ENCODE measurements around the gene ENTPD3.

Gene ENTPD3

DNA sequence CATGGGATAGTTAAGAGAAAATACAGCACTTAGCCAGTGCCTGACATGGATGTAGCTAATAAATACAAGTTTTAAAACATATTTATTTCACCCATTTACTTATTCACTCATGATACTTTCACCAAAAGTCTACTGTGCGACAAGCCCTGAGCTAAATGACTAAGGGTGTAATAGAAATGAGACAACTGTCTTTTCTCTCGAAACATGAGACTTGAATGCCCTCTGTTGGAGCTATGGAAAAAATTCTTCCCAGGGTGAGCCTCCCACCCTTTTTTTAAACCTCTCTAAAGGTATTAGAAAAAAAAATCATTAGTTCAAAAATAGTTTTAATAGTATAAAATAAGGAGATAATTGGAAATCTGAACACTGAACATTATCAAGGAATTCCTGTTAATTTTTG is 45.8 kb downstream of the ENTPD3 start:
- ATAC-seq (ENCODE audit: low read depth): peak; percentile 35; the same call in 1 of the 3 replicates
- no peaks in the 10 kb centered on the region for H3K36me3 ChIP-seq (ENCODE audit: low read depth)
- H3K9me3 ChIP-seq (ENCODE audit: severe bottlenecking): no peaks in the 10 kb centered on the region
- no peaks in the 10 kb centered on the region for H3K27me3 ChIP-seq (ENCODE audit: insufficient read depth, poor library complexity, severe bottlenecking)
- H3K4me1 ChIP-seq (ENCODE audit: insufficient read depth, poor library complexity, severe bottlenecking): no peaks in the 10 kb centered on the region
- no peak overlapping the region for H3K27ac ChIP-seq (ENCODE audit: poor library complexity, severe bottlenecking)
- H3K4me3 ChIP-seq (ENCODE audit: severe bottlenecking): no peak overlapping the region
- TF ChIP-seq, protein P1, sequence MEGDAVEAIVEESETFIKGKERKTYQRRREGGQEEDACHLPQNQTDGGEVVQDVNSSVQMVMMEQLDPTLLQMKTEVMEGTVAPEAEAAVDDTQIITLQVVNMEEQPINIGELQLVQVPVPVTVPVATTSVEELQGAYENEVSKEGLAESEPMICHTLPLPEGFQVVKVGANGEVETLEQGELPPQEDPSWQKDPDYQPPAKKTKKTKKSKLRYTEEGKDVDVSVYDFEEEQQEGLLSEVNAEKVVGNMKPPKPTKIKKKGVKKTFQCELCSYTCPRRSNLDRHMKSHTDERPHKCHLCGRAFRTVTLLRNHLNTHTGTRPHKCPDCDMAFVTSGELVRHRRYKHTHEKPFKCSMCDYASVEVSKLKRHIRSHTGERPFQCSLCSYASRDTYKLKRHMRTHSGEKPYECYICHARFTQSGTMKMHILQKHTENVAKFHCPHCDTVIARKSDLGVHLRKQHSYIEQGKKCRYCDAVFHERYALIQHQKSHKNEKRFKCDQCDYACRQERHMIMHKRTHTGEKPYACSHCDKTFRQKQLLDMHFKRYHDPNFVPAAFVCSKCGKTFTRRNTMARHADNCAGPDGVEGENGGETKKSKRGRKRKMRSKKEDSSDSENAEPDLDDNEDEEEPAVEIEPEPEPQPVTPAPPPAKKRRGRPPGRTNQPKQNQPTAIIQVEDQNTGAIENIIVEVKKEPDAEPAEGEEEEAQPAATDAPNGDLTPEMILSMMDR (IDR thresholded peaks at IDR 0.05; ENCODE audit: poor library complexity, severe bottlenecking): peak; percentile 43
- DNase-seq (ENCODE audit: low spot score): no peak

DNA sequence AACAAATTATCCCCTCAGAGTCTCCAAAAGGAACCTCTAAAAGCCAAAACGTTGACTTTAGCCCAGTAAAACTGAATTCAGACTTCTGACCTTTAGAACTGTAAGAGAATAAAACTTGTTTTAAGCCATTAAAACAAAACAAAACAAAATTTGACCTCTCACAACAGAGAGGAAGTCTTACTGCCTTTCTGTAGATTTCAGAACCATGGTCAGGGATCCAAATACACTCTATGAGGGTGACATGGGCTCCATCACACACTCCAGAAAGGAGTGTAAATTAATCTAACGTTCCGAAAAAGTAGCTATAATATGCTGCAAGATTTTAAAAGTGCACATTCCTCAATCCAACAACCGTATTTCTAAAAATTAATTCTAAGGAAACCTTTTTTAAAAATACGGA is 50.9 kb downstream of the ENTPD3 start:
- no peak for DNase-seq (ENCODE audit: low spot score)
- no peaks in the 10 kb centered on the region for H3K4me1 ChIP-seq (ENCODE audit: insufficient read depth, poor library complexity, severe bottlenecking)
- H3K27me3 ChIP-seq (ENCODE audit: insufficient read depth, poor library complexity, severe bottlenecking): no peaks in the 10 kb centered on the region
- no peak overlapping the region for H3K27ac ChIP-seq (ENCODE audit: poor library complexity, severe bottlenecking)
- H3K9me3 ChIP-seq (ENCODE audit: severe bottlenecking): no peaks in the 10 kb centered on the region
- H3K36me3 ChIP-seq (ENCODE audit: low read depth): no peaks in the 10 kb centered on the region
- H3K4me3 ChIP-seq (ENCODE audit: severe bottlenecking): no peak overlapping the region
- ATAC-seq (ENCODE audit: low read depth): no peak
- TF ChIP-seq, protein P1 (IDR thresholded peaks at IDR 0.05; ENCODE audit: poor library complexity, severe bottlenecking): no peak

DNA sequence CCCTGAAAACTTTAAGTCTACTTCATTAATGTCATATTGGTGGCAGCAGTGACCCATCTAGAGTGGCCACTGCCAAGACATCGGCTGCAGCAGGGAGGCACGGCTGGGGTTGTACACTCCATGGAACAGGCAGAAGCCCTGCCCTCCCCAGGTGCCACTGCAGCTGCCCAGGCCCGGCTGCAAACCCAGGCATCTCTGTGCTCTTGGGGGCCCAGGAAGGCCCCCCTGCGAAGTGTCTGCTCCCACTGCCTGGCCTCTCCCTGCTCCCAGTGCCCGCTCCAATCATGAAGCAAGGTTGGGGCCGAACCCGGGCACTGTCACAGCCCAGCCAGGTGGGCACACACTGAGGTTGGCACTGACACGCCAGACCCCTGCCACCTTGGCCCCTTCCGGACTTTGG is 58.1 kb downstream of the ENTPD3 start:
- no peak overlapping the region for H3K27ac ChIP-seq (ENCODE audit: poor library complexity, severe bottlenecking)
- no peak overlapping the region for H3K4me3 ChIP-seq (ENCODE audit: severe bottlenecking)
- TF ChIP-seq, protein P1 (IDR thresholded peaks at IDR 0.05; ENCODE audit: poor library complexity, severe bottlenecking): no peak
- no peaks in the 10 kb centered on the region for H3K4me1 ChIP-seq (ENCODE audit: insufficient read depth, poor library complexity, severe bottlenecking)
- H3K27me3 ChIP-seq (ENCODE audit: insufficient read depth, poor library complexity, severe bottlenecking): no peaks in the 10 kb centered on the region
- H3K9me3 ChIP-seq (ENCODE audit: severe bottlenecking): no peaks in the 10 kb centered on the region
- ATAC-seq (ENCODE audit: low read depth): no peak
- DNase-seq (ENCODE audit: low spot score): no peak
- no peaks in the 10 kb centered on the region for H3K36me3 ChIP-seq (ENCODE audit: low read depth)

DNA sequence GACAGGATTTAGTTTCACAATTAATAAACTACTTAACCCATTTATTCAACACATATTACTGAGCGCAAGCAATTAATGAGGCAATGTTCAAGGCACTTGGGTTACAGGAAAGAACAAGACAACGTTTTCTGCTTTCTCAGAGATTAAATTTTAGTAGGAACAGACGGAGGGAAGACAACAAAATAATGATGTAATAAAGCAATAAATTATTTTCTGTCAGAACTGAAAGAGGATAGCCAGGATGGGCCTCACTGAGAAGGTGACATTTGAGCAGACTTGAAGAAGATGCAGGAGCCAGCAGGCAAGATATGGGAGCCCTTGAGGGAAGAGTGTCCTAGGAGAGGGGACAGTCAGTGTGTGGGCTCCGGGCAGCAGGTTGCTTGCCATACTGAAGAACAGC is 58.9 kb downstream of the ENTPD3 start:
- H3K27me3 ChIP-seq (ENCODE audit: insufficient read depth, poor library complexity, severe bottlenecking): no peaks in the 10 kb centered on the region
- TF ChIP-seq, protein P1 (IDR thresholded peaks at IDR 0.05; ENCODE audit: poor library complexity, severe bottlenecking): no peak
- no peaks in the 10 kb centered on the region for H3K9me3 ChIP-seq (ENCODE audit: severe bottlenecking)
- no peak overlapping the region for H3K4me3 ChIP-seq (ENCODE audit: severe bottlenecking)
- H3K27ac ChIP-seq (ENCODE audit: poor library complexity, severe bottlenecking): no peak overlapping the region
- ATAC-seq (ENCODE audit: low read depth) (no peak), DNase-seq (ENCODE audit: low spot score) (no peak)
- H3K4me1 ChIP-seq (ENCODE audit: insufficient read depth, poor library complexity, severe bottlenecking): no peaks in the 10 kb centered on the region
- no peaks in the 10 kb centered on the region for H3K36me3 ChIP-seq (ENCODE audit: low read depth)

DNA sequence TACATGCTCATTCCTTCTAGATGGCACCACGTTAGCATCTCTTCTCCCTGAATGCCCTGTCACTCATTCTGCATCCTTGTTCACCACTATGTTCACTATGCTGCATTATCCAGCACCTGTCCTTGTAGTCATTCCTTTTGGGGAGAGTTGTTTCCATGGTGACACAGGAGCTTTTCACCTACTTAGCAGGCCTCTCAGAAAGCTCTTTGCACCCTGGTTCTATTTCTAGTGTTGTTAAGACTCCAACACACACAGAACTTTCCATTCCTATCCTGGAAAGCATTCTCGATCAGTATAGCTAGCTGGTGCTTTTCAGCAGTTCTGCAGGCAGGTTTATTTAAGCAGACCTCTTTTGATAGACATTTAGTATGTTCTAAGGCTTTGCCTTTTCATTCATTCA is 63.5 kb downstream of the ENTPD3 start:
- Histone ChIP-seq H3K36me3 (ENCODE audit: low read depth) (no peaks in the 10 kb centered on the region), H3K27ac (ENCODE audit: poor library complexity, severe bottlenecking) (no peak overlapping the region), H3K27me3 (ENCODE audit: insufficient read depth, poor library complexity, severe bottlenecking) (no peaks in the 10 kb centered on the region), H3K9me3 (ENCODE audit: severe bottlenecking) (no peaks in the 10 kb centered on the region), H3K4me1 (ENCODE audit: insufficient read depth, poor library complexity, severe bottlenecking) (peaks cover 5% of the 10 kb centered on the region), H3K4me3 (ENCODE audit: severe bottlenecking) (no peak overlapping the region)
- DNase-seq (ENCODE audit: low spot score) (no peak), ATAC-seq (ENCODE audit: low read depth) (no peak)
- TF ChIP-seq, protein P1 (IDR thresholded peaks at IDR 0.05; ENCODE audit: poor library complexity, severe bottlenecking): no peak

Measured in RWPE2 (cell line).